Activated T-cell treated with anti-CD3 and anti-CD28 coated beads, Interleukin-2, amount 50 U/mL, for 72 hours (primary cell): Measurements from ENCODE around the gene ACSL3. TPM values are rescaled to one million over a fixed set of nuclear protein-coding genes. Genes with fewer than 3 reads are reported as not detected.
"Not testable (repeated sequence)": the region's sequence is repeated elsewhere in the genome, so short reads cannot be mapped to it uniquely, and the experiment has no call there.

Experiments
- ATAC-seq, 2 donors: fragments of 150-1000 bp; cut with Tn5 transposase; replicated peaks in 1 of 2; 2 replicates each; pipeline ENCODE4 v1.10.0; 2021; ENCODE audit warnings: moderate library complexity in 2 of 2, mild to moderate bottlenecking in 1 of 2
- DNase-seq, 2 donors: peaks; one replicate each; pipeline ENCODE4 v3.0.0; 2021 to 2022; ENCODE audit warnings: mixed read lengths in 1 of 2
- H3K27ac Mint-ChIP-seq: one replicate; pipeline ENCODE4 v1.8.0; 2022; ENCODE audit warnings: mild to moderate bottlenecking, moderate library complexity, mixed read lengths
- H3K27me3 Mint-ChIP-seq: one replicate; pipeline ENCODE4 v1.8.0; 2022; ENCODE audit warnings: low read depth, mixed read lengths
- H3K36me3 Mint-ChIP-seq, 2 donors: one replicate each; pipeline ENCODE4 v1.8.0; 2022; ENCODE audit warnings: mixed read lengths in 2 of 2, mild to moderate bottlenecking in 1 of 2; ENCODE audit not compliant: insufficient read depth in 2 of 2
- H3K4me1 Mint-ChIP-seq: one replicate; pipeline ENCODE4 v1.8.0; 2022; ENCODE audit warnings: low read depth, mixed read lengths
- H3K4me3 Mint-ChIP-seq, 2 donors: one replicate each; pipeline ENCODE4 v1.8.0; 2022; ENCODE audit warnings: mild to moderate bottlenecking in 2 of 2, mixed read lengths in 2 of 2, moderate library complexity in 2 of 2
- H3K9me3 Mint-ChIP-seq, 2 donors: one replicate each; pipeline ENCODE4 v1.8.0; 2022; ENCODE audit warnings: mixed read lengths in 2 of 2
- total RNA-seq, 2 donors: library from RNA; stranded (reverse); gene quantifications; one replicate each; pipeline ENCODE4 v1.2.3, GENCODE V29; 2022

ACSL3 gene
- total RNA-seq, 2 donors from 2014 or later: 63.3 to 69.3 TPM

DNA sequence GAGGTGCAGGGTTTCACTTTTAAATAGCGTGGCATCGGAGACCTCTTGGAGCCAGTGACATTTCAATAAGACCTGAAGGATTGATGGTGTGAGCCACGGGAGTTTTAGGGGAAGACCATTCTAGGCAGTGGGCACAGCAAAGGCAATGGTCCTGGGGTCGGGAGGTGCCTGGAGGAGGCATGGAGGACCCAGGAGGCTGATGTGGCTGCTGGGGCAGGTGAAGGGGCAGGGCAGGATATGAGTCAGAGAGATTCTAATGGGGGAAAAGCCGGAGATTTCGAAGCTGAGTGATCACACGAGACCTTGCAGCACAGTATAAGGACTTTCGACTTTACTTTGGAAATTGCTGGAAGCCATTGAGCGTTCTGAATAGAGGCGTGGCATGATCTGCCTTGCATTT is 111.6 kb downstream of the ACSL3 start:
- no peak overlapping the region for H3K27ac Mint-ChIP-seq
- ATAC-seq: no peak
- no peaks in the 10 kb centered on the region for H3K36me3 Mint-ChIP-seq
- peaks cover 6% of the 10 kb centered on the region for H3K27me3 Mint-ChIP-seq
- no peaks in the 10 kb centered on the region for H3K9me3 Mint-ChIP-seq
- DNase-seq: no peak
- H3K4me1 Mint-ChIP-seq: no peaks in the 10 kb centered on the region
- no peak overlapping the region for H3K4me3 Mint-ChIP-seq

DNA sequence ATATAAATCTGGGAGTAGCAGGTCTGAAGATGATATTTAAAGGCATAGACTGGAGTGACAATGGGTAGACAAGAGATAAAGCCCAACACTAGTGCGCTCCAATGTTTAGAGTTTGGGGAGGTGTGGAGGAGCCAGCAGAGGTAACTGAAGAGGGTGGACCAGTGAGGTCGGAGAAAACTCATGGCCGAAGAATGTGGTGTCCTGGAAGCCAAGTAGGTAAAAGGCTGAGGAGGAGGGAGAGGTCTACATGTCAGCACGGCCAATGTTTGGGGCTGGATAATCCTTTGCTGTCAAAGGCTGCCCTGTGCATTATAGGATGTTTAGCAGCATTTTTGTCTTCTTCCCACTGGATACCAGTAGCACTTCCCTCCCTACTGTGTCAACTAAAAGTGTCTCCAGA is 112.4 kb downstream of the ACSL3 start:
- no peaks in the 10 kb centered on the region for H3K36me3 Mint-ChIP-seq
- DNase-seq: no peak
- no peak overlapping the region for H3K4me3 Mint-ChIP-seq

DNA sequence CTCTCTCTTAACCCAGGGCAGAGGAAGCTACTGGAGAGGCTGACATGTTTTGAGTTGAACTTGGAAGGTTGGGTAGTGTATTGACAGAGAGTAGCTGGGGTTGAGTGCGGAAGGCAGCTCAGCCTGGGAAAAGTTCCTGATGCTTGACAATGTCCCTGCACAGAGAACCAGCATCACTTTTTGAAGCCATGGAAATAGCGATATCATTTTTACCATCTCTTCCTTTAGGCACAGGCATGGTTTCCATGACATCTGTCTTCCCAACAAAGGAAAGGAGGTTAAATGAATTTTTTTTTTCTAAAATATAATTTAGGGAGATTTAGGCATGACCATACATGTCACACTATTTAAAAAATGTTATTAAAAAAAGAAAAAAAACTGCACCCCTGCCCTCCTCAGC is 112.9 kb downstream of the ACSL3 start:
- DNase-seq (no peak), ATAC-seq (no peak)
- Mint-ChIP-seq H3K4me1 (no peaks in the 10 kb centered on the region), H3K9me3 (no peaks in the 10 kb centered on the region), H3K27me3 (peaks cover 6% of the 10 kb centered on the region), H3K4me3 (no peak overlapping the region), H3K27ac (no peak overlapping the region), H3K36me3 (no peaks in the 10 kb centered on the region)

More for the DNA sequence above, 112.4 kb downstream of the ACSL3 start:
- H3K9me3 Mint-ChIP-seq: no peaks in the 10 kb centered on the region
- H3K27ac Mint-ChIP-seq: no peak overlapping the region
- no peaks in the 10 kb centered on the region for H3K4me1 Mint-ChIP-seq
- H3K27me3 Mint-ChIP-seq: peaks cover 6% of the 10 kb centered on the region
- ATAC-seq: no peak

DNA sequence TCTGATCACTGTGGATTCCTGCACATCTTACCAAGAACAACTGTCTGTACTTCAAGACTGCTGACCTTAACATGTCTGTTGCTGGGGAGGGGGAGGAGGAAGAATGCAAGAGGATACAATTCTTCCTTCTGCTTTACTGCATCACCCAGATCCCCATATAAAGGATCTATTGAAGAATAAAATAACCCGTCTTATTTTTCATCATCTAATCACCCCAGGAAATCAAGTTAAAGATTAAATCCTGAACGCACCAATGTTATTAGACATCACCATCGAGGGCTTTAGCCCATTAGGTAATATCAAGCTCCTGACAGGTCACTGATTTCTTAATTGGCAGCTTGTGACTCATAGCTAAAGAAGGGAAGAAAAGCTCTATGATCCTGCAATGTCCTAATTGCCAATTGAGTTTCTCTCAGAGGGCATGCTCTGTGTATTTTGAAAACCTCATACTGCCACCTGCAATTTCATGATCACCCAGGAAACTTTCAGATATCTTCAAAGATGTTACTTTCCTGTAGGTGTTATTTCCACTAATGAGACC is 115.8 kb downstream of the ACSL3 start:
- ATAC-seq (no peak), DNase-seq (no peak)
- H3K9me3 Mint-ChIP-seq: no peaks in the 10 kb centered on the region
- H3K36me3 Mint-ChIP-seq: no peaks in the 10 kb centered on the region
- H3K27me3 Mint-ChIP-seq: peaks cover 6% of the 10 kb centered on the region
- no peaks in the 10 kb centered on the region for H3K4me1 Mint-ChIP-seq
- H3K4me3 Mint-ChIP-seq: no peak overlapping the region
- no peak overlapping the region for H3K27ac Mint-ChIP-seq

DNA sequence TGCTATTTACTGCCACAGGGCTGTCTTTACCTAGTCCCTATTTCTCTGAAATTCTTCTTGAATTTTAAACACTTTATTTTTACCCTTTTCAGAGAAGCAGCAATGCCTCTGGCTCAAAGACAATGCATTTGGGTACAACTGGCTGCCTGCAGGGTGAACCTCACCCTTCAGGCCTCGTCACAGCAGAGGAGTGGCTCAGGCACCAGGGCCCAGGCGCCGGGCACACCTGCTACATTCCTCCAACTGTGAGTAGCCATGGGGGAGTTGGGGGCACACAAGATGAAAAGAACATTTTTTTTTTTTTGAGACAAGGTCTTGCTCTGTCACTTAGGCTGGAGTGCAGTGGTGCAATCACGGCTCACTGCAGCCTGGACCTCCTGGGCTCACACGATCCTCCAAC is 116.3 kb downstream of the ACSL3 start:
- Mint-ChIP-seq H3K4me3 (no peak overlapping the region), H3K4me1 (peaks cover 3% of the 10 kb centered on the region), H3K27me3 (peaks cover 6% of the 10 kb centered on the region), H3K9me3 (no peaks in the 10 kb centered on the region), H3K27ac (no peak overlapping the region), H3K36me3 (no peaks in the 10 kb centered on the region)
- DNase-seq (no peak), ATAC-seq (no peak)

DNA sequence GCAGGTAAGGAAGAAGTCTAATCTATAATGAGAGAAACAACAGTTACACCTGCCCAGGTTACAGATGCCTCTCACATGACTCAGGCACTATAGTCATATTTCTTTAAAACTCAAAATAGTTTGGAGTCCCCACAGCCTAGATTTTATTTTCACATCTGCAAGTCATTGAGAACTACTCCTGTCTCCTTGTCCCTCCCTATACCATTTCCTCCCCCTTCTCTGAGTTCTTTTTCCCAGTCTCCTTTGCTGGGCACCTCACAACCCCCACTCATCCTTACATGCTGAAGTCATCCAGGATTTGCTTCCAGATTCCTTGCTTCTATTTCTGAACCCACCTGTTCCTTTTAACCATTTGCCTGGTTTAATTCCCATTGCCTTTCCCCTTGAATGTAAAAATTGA is 118.0 kb downstream of the ACSL3 start:
- H3K27ac Mint-ChIP-seq: no peak overlapping the region

DNA sequence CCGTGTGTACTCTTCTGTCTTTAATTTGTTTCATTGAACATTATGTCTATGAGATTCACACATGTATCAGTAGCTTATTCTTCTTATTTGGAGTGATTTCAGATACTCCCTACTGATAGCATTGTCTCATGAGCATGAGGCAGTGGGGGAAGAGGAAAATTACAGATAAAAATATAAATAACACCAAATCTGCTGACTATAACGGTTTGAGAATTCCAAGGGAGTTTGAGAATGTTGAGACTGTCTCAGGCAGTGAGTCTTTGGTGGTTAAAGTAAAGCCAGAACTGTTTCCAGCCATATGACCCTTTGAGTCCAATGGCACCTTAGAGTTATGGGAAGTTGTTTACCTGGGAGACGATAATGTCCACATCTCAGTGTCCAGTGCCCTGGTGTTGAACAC is 118.6 kb downstream of the ACSL3 start:
- H3K4me3 Mint-ChIP-seq: no peak overlapping the region
- H3K9me3 Mint-ChIP-seq: peaks cover 0 to 3% of the 10 kb centered on the region in 2 donors
- peaks cover 6% of the 10 kb centered on the region for H3K27me3 Mint-ChIP-seq
- ATAC-seq (no peak), DNase-seq (no peak)
- H3K36me3 Mint-ChIP-seq: no peaks in the 10 kb centered on the region
- no peak overlapping the region for H3K27ac Mint-ChIP-seq
- H3K4me1 Mint-ChIP-seq: peaks cover 12% of the 10 kb centered on the region

More for the DNA sequence above, 118.0 kb downstream of the ACSL3 start:
- no peak for DNase-seq
- Mint-ChIP-seq H3K9me3 (peaks cover 0 to 3% of the 10 kb centered on the region in 2 donors), H3K4me1 (peaks cover 12% of the 10 kb centered on the region), H3K4me3 (no peak overlapping the region), H3K27me3 (peaks cover 6% of the 10 kb centered on the region), H3K36me3 (no peaks in the 10 kb centered on the region)
- no peak for ATAC-seq

DNA sequence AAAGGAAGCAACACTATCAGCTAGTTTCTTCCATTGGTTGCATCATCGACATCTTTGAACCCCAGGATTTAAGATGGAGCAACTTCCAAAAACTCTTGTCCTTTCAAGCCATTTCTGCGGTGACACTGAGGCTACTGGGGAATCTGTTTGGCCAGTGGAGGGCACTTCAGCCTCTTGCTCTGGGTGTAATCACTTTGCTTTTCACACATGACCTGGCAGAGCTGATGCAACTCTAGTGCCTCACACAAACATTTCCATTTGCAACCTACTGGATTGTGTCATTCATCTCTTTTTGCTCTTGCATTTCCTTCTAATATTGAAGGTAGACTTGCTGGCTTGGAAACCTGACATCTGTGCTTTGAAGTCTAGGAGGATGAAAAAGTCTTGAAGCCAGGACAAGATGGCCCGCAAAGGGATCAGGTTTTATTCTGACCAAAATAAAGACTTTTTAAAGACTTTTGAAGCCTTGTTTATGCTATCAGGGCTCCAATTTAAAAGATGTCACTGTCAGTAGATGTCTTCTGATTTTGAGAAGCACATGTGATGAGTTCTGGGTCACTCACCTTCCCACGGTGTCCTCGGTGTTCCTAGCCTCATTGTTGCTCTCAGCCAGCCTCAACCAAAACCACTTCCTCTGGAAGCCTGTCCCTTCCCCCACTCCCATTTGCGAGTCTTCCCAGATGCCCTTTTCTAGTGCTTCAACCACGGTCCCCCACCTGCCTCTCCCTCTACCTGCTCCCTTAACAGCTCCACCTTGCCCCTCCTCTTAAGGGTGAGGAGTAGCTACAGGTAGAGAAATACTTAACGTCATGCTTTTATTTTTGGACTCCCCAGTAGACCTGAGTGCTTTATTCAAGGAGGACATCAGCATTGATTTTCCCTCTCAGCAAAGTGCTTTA is 121.4 kb downstream of the ACSL3 start:
- ATAC-seq (peak; percentile 65 to 84), DNase-seq (peak; percentile 11 to 12)
- Mint-ChIP-seq H3K36me3 (no peaks in the 10 kb centered on the region), H3K27ac (peak overlapping the region; percentile 27), H3K4me3 (peak overlapping the region; percentile 35 to 47), H3K27me3 (peaks cover 14% of the 10 kb centered on the region), H3K4me1 (peaks cover 12% of the 10 kb centered on the region), H3K9me3 (peaks cover 2 to 4% of the 10 kb centered on the region in 2 donors)

DNA sequence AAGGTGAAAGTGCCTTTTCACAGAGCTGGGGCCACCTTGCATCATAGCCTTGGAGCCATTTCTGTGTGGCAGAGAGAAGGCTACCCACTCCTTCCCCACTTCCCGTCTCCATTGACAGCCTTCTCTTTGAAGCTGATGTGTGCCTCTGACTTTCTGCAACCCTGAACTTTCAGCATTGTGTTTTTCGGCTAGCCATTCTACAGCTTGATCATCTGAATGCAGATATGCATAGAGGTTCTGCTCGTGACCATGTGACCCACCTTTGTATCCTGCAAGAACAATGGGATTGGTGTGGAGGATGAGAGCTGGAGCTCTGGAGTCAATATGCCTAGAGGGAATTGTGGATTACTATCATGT is 122.1 kb downstream of the ACSL3 start:
- peaks cover 14% of the 10 kb centered on the region for H3K27me3 Mint-ChIP-seq
- ATAC-seq: no peak

DNA sequence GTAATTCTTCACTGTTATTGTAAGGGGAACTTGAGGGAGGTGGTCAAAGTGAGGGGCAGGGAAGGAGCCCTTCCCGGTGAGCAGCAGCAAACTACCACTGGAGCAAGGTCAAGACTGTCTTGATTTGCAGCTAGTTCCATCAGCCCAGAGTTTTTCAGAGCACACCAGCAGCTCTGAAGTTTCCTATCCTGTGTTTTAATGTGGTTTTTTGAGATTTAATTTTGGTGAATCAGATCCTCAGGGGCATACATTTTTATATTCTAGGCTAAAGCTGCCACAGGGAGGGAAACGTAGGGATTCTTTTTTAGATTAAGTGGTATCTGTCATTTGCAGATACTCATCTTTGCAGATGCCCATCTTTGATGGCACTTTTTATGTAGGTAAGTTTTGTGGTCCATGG is 124.1 kb downstream of the ACSL3 start:
- ATAC-seq (no peak), DNase-seq (no peak)
- no peak overlapping the region for H3K27ac Mint-ChIP-seq
- H3K9me3 Mint-ChIP-seq: peaks cover 2 to 4% of the 10 kb centered on the region in 2 donors
- H3K4me1 Mint-ChIP-seq: peaks cover 12% of the 10 kb centered on the region
- H3K36me3 Mint-ChIP-seq: no peaks in the 10 kb centered on the region
- peaks cover 19% of the 10 kb centered on the region for H3K27me3 Mint-ChIP-seq
- no peak overlapping the region for H3K4me3 Mint-ChIP-seq

More for the DNA sequence above, 122.1 kb downstream of the ACSL3 start:
- no peak for DNase-seq
- no peak overlapping the region for H3K27ac Mint-ChIP-seq
- no peaks in the 10 kb centered on the region for H3K36me3 Mint-ChIP-seq
- peaks cover 2 to 4% of the 10 kb centered on the region in 2 donors for H3K9me3 Mint-ChIP-seq
- peaks cover 12% of the 10 kb centered on the region for H3K4me1 Mint-ChIP-seq
- H3K4me3 Mint-ChIP-seq: peak overlapping the region in 1 of 2 donors; percentile 47

DNA sequence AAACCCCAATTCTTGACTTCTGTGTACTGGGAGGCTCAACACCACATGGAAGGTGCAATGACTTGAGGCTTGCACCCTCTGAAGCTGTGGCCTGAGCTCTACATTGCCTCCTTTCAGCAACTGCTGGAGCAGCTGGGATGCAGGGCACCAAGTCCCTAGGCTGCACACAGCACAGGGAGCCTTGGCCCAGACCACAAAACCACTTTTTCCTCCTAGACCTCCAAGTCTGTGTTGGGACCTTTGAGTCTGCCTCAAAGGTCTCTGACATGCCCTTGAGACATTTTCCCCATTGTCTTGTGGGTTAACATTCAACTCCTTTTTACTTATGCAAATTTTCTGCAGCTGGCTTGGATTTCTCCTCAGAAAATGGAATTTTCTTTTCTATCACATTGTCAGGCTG is 128.6 kb downstream of the ACSL3 start:
- ATAC-seq (no peak), DNase-seq (no peak)
- H3K36me3 Mint-ChIP-seq: no peaks in the 10 kb centered on the region
- peaks cover 24% of the 10 kb centered on the region for H3K27me3 Mint-ChIP-seq
- H3K4me3 Mint-ChIP-seq: no peak overlapping the region
- peaks cover 1 to 2% of the 10 kb centered on the region in 2 donors for H3K9me3 Mint-ChIP-seq
- no peak overlapping the region for H3K27ac Mint-ChIP-seq
- no peaks in the 10 kb centered on the region for H3K4me1 Mint-ChIP-seq

DNA sequence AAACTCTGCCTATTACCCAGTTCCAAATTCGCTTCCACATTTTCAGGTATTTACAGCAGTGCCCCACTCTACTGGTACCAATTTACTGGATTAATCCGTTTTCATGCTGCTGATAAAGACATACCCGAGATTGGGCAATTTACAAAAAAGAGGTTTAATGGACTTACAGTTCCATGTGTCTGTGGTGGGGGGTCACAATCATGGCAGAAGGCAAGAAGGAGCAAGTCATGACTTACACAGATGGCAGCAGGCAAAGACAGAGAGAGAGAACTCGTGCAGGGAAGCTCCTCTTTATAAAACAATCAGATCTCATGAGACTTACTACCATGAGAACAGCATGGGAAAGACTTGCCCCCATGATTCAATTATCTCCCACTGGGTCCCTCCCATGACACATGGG is 129.4 kb downstream of the ACSL3 start:
- H3K27me3 Mint-ChIP-seq: peaks cover 17% of the 10 kb centered on the region
- not testable (repeated sequence) for H3K9me3 Mint-ChIP-seq, H3K4me1 Mint-ChIP-seq, DNase-seq, ATAC-seq, H3K4me3 Mint-ChIP-seq, H3K27ac Mint-ChIP-seq, H3K36me3 Mint-ChIP-seq

DNA sequence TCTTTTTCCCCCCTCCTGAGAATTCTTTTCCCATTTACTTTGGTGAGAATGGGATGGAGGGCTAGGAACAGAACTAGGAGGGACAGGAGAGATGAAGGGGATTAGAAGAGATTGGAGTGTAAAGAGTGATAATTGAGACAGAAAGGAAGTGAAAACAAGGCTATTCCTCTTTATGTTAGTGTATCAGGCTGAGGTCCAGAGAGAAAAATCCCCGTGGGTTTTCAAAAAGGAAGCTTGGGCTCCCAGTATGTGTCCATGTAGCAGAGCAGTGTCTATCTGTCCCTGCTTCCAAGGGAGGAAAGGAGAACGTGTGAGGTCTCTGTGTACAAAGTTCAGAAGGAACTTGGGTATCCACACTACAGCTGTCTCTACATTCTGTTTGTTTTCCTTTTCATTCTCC is 131.3 kb downstream of the ACSL3 start:
- Mint-ChIP-seq H3K4me3 (no peak overlapping the region), H3K36me3 (no peaks in the 10 kb centered on the region), H3K4me1 (no peaks in the 10 kb centered on the region), H3K9me3 (no peaks in the 10 kb centered on the region), H3K27me3 (peaks cover 11% of the 10 kb centered on the region), H3K27ac (no peak overlapping the region)
- DNase-seq: no peak
- no peak for ATAC-seq
